ENCODE measurements around the gene HYAL2.

HYAL2 gene

GRCh38 chr3:50341996-50342650, 19.6 kb upstream of the HYAL2 start:
- no peak for TF ChIP-seq CTCF (IDR thresholded peaks at IDR 0.05)
- no peak overlapping the region for H3K4me3 ChIP-seq
- H3K27ac ChIP-seq = no peak overlapping the region
- no peak for DNase-seq (ENCODE audit: low spot score)

GRCh38 chr3:50341537-50341936, 19.0 kb upstream of the HYAL2 start:
- Histone ChIP-seq H3K4me3 (peak overlapping the region; percentile 73), H3K27ac (peak overlapping the region; percentile 82 to 99)
- TF ChIP-seq CTCF (IDR thresholded peaks at IDR 0.05) = no peak
- DNase-seq (ENCODE audit: low spot score) = no peak

GRCh38 chr3:50340448-50341329, 18.1 kb upstream of the HYAL2 start, which contains the start of gene RASSF1:
Gene RASSF1 (minus strand): TSS chr3:50340836. CDS start chr3:50340805, 31 bp downstream.
- DNase-seq (ENCODE audit: low spot score) = peak; percentile 89
- peak within 1 kb of the TSS; percentile 73 for H3K4me3 ChIP-seq

GRCh38 chr3:50340147-50340447, 17.6 kb upstream of the HYAL2 start:
- Histone ChIP-seq H3K27ac (peak overlapping the region; percentile 82 to 99), H3K4me3 (peak overlapping the region; percentile 73)
- no peak for TF ChIP-seq CTCF (IDR thresholded peaks at IDR 0.05)
- DNase-seq (ENCODE audit: low spot score) = no peak

More at GRCh38 chr3:50340448-50341329, 18.1 kb upstream of the HYAL2 start, which contains the start of gene RASSF1:
- peak within 1 kb of the TSS; percentile 82 to 99 for H3K27ac ChIP-seq
- TF ChIP-seq CTCF (IDR thresholded peaks at IDR 0.05) = no peak

GRCh38 chr3:50339485-50340146, 17.1 kb upstream of the HYAL2 start:
- peak overlapping the region; percentile 73 for H3K4me3 ChIP-seq
- no peak for TF ChIP-seq CTCF (IDR thresholded peaks at IDR 0.05)
- H3K27ac ChIP-seq = peak overlapping the region; percentile 82 to 99
- no peak for DNase-seq (ENCODE audit: low spot score)

- no peak for DNase-seq (ENCODE audit: low spot score)
- H3K27ac ChIP-seq = peak overlapping the region; percentile 95 to 99
- peak overlapping the region; percentile 91 for H3K4me3 ChIP-seq
- TF ChIP-seq CTCF (IDR thresholded peaks at IDR 0.05) = no peak
Observed at GRCh38 chr3:50338965-50339364, 16.4 kb upstream of the HYAL2 start.

Data from coronary artery (tissue), 2 donors.